ENCODE data around the gene DHDDS.
A peak's percentile ranks its signal among the peaks of the same experiment; 100 is the strongest.

- TF ChIP-seq, protein P1, sequence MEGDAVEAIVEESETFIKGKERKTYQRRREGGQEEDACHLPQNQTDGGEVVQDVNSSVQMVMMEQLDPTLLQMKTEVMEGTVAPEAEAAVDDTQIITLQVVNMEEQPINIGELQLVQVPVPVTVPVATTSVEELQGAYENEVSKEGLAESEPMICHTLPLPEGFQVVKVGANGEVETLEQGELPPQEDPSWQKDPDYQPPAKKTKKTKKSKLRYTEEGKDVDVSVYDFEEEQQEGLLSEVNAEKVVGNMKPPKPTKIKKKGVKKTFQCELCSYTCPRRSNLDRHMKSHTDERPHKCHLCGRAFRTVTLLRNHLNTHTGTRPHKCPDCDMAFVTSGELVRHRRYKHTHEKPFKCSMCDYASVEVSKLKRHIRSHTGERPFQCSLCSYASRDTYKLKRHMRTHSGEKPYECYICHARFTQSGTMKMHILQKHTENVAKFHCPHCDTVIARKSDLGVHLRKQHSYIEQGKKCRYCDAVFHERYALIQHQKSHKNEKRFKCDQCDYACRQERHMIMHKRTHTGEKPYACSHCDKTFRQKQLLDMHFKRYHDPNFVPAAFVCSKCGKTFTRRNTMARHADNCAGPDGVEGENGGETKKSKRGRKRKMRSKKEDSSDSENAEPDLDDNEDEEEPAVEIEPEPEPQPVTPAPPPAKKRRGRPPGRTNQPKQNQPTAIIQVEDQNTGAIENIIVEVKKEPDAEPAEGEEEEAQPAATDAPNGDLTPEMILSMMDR (IDR thresholded peaks at IDR 0.05): no peak
- TF ChIP-seq POLR2A (IDR thresholded peaks at IDR 0.05) (peak; percentile 16), EP300 (IDR thresholded peaks at IDR 0.05) (no peak)
These were observed 23.5 kb upstream of the DHDDS start for GRCh38 chr1:26408604-26409003.
